Tibial nerve (tissue), 4 donors: ENCODE data around the gene INTS11.

Experiments
- EP300 ChIP-seq, 2 donors: sonication (generic); formaldehyde crosslinking; IDR thresholded peaks; one replicate each; pipeline ENCODE4 v1.6.1; 2017; ENCODE audit warnings: antibody characterized with exemption in 2 of 2, mild to moderate bottlenecking in 1 of 2
- POLR2A ChIP-seq, 2 donors: fragments of 450-650 bp; IDR thresholded peaks; one replicate each; pipeline ENCODE4 v1.6.1; 2017; ENCODE audit warnings: antibody characterized with exemption in 2 of 2, mild to moderate bottlenecking in 2 of 2, moderate library complexity in 2 of 2
- TF ChIP-seq, protein P1 (sequence below), 5 experiments: fragments of 200-600 bp in 3 of 5; fragments of 450-650 bp in 2 of 5; sonication (generic) in 3 of 5; IDR thresholded peaks; one replicate each; pipeline ENCODE4 v1.5.1; 2016 to 2019; ENCODE audit warnings: antibody characterized with exemption in 5 of 5, mild to moderate bottlenecking in 3 of 5, moderate library complexity in 2 of 5

- TF ChIP-seq POLR2A (IDR thresholded peaks at IDR 0.05) (no peak), EP300 (IDR thresholded peaks at IDR 0.05) (no peak)
- TF ChIP-seq, protein P1, sequence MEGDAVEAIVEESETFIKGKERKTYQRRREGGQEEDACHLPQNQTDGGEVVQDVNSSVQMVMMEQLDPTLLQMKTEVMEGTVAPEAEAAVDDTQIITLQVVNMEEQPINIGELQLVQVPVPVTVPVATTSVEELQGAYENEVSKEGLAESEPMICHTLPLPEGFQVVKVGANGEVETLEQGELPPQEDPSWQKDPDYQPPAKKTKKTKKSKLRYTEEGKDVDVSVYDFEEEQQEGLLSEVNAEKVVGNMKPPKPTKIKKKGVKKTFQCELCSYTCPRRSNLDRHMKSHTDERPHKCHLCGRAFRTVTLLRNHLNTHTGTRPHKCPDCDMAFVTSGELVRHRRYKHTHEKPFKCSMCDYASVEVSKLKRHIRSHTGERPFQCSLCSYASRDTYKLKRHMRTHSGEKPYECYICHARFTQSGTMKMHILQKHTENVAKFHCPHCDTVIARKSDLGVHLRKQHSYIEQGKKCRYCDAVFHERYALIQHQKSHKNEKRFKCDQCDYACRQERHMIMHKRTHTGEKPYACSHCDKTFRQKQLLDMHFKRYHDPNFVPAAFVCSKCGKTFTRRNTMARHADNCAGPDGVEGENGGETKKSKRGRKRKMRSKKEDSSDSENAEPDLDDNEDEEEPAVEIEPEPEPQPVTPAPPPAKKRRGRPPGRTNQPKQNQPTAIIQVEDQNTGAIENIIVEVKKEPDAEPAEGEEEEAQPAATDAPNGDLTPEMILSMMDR (IDR thresholded peaks at IDR 0.05): no peak
Measured at GRCh38 chr1:1318777-1319645, 5.4 kb downstream of the INTS11 start.
